GM12878 (cell line): Measurements from ENCODE around the gene TUB. TPM values are rescaled to one million over a fixed set of nuclear protein-coding genes. Genes with fewer than 3 reads are reported as not detected.

Source experiments
- ATAC-seq: fragments of 200-7000 bp; cut with Tn5 transposase; 3 replicates; pipeline ENCODE4 v1.9.1; 2020; ENCODE audit warnings: mild to moderate bottlenecking, moderate library complexity
- BruUV-seq: library from RNA; stranded (reverse); fragments of 400-500 nt; replicated peaks from 2 replicates; lab custom pipeline; 2021; lab: Mats Ljungman, UMichigan
- CTCF ChIA-PET: fragments of 300-600 bp; sonication (Branson Sonifier 250); formaldehyde crosslinking; extraction: SDS; loops from one replicate; lab custom pipeline; 2021; ENCODE audit warnings: inconsistent platforms; lab: Yijun Ruan, JAX
- POLR2A ChIA-PET: fragments of 350-600 bp; formaldehyde crosslinking; extraction: SDS; loops from one replicate; lab custom pipeline; 2021; ENCODE audit warnings: inconsistent platforms; lab: Charles Lee
- RAD21 ChIA-PET: fragments of 300-600 bp; sonication (Branson Sonifier 250); formaldehyde crosslinking; loops from one replicate; lab custom pipeline; 2023; ENCODE audit warnings: antibody characterized with exemption; ENCODE audit not compliant: unreplicated experiment; lab: Charles Lee
- SMC1A ChIA-PET: fragments of 300-600 bp; sonication (Branson Sonifier 250); formaldehyde crosslinking; loops from one replicate; lab custom pipeline; 2023; ENCODE audit not compliant: unreplicated experiment, uncharacterized antibody; lab: Charles Lee
- DNase-seq: peaks from one replicate; pipeline ENCODE4 v3.0.0-alpha.2; 2011; ENCODE audit warnings: low read depth, low spot score
- FAIRE-seq: peaks from 3 replicates; lab custom pipeline; 2011; peaks lifted over from hg19 to GRCh38; lab: Jason Lieb, UNC
- H2AFZ ChIP-seq: 2 replicates; pipeline ENCODE4 v1.6.0; 2011; ENCODE audit warnings: low read depth, low read length, control low read depth; ENCODE audit not compliant: control insufficient read depth
- H3K27ac ChIP-seq: 2 replicates; pipeline ENCODE4 v1.5.1; 2011; ENCODE audit warnings: control low read depth; ENCODE audit not compliant: control insufficient read depth, insufficient read depth
- H3K27me3 ChIP-seq, 2 experiments: replicated peaks in 1 of 2; 2 replicates each; pipeline versions ENCODE4 v1.6.0 to v1.6.1; 2011; ENCODE audit warnings: low read length in 1 of 2; ENCODE audit not compliant: control insufficient read depth in 2 of 2, insufficient read depth in 2 of 2
- H3K36me3 ChIP-seq, 2 experiments: 2 replicates each; pipeline ENCODE4 v1.5.1; 2011; ENCODE audit warnings: low read length in 1 of 2; ENCODE audit not compliant: control insufficient read depth in 2 of 2, insufficient read depth in 2 of 2
- H3K4me1 ChIP-seq: 2 replicates; pipeline ENCODE4 v1.6.1; 2011; ENCODE audit warnings: mild to moderate bottlenecking, low read length, moderate library complexity, mixed read lengths; ENCODE audit not compliant: control insufficient read depth, insufficient read depth
- H3K4me2 ChIP-seq: 2 replicates; pipeline ENCODE4 v1.6.0; 2011; ENCODE audit warnings: control low read depth; ENCODE audit not compliant: control insufficient read depth, insufficient read depth
- H3K4me3 ChIP-seq: fragments of 200-600 bp; sonication (generic); 2 replicates; pipeline ENCODE4 v1.5.1; 2016
- H3K79me2 ChIP-seq: 2 replicates; pipeline ENCODE4 v1.6.0; 2011; ENCODE audit warnings: low read length; ENCODE audit not compliant: control insufficient read depth, insufficient read depth
- H3K9ac ChIP-seq: 2 replicates; pipeline ENCODE4 v1.8.0; 2011; ENCODE audit warnings: low read length, control low read depth, mixed read lengths; ENCODE audit not compliant: control insufficient read depth, insufficient read depth
- H3K9me3 ChIP-seq: replicated peaks from 3 replicates; pipeline ENCODE4 v1.5.1; 2011; ENCODE audit warnings: mild to moderate bottlenecking, low read length; ENCODE audit not compliant: control insufficient read depth, insufficient read depth
- H4K20me1 ChIP-seq: 2 replicates; pipeline ENCODE4 v1.6.0; 2011; ENCODE audit not compliant: control insufficient read depth, insufficient read depth
- BACH1 ChIP-seq: fragments of 450-650 bp; IDR thresholded peaks from 2 replicates; pipeline ENCODE4 v1.6.1; 2017; ENCODE audit warnings: mild to moderate bottlenecking, borderline replicate concordance
- EED ChIP-seq: sonication (generic); IDR thresholded peaks from 2 replicates; pipeline ENCODE4 v1.6.1; 2016; ENCODE audit warnings: antibody characterized with exemption, low read depth
- FOXM1 ChIP-seq: IDR thresholded peaks from 2 replicates; pipeline ENCODE4 v1.6.1; 2012; ENCODE audit warnings: low read depth, mild to moderate bottlenecking, inconsistent platforms, low read length, moderate library complexity
- IRF4 ChIP-seq: IDR thresholded peaks from 2 replicates; pipeline ENCODE4 v1.6.1; 2011; ENCODE audit warnings: low read depth, low read length
- MXI1 ChIP-seq: fragments of 150-350 bp; IDR thresholded peaks from 2 replicates; pipeline ENCODE4 v1.6.1; 2011; ENCODE audit warnings: low read depth, mild to moderate bottlenecking, inconsistent platforms, low read length, improper control_type of control experiment
- MYB ChIP-seq: fragments of 150-350 bp; IDR thresholded peaks from 2 replicates; pipeline ENCODE4 v1.6.1; 2014; ENCODE audit warnings: mild to moderate bottlenecking, low read depth, low read length, borderline replicate concordance
- WGBS: methylation state at CpG from one replicate; pipeline ENCODE4 v1.1.6; 2016; ENCODE audit warnings: low lambda C conversion rate; ENCODE audit not compliant: insufficient replicate concordance, insufficient coverage; ENCODE audit errors: missing lambda C conversion rate; 5-methylcytosine and 5-hydroxymethylcytosine counted together
- in situ Hi-C: fragments of 300-500 bp; cut with MboI; formaldehyde crosslinking; loops from 9 replicates; pipeline ENCODE4 v1.14.3; 2018; ENCODE audit warnings: mixed read lengths
- intact Hi-C: fragments of 100-400 bp; cut with micrococcal nuclease; formaldehyde crosslinking; loops from one replicate; pipeline ENCODE4 v1.14.2; 2022; ENCODE audit not compliant: unreplicated experiment
- polyA plus RNA-seq, 11 experiments: library from polyadenylated mRNA; depleted of rRNA in 4 of 11; unstranded in 6 of 11; stranded (reverse) in 5 of 11; fragments of >200 nt; fragmentation: Nextera tagmentation in 4 of 11; fragmentation: Illumina TruSeq in 1 of 11; extraction: Ambion mirVana in 4 of 11; extraction: Trizol in 1 of 11; gene quantifications; 1 replicate in 1 of 11; 2 replicates in 10 of 11; pipeline versions ENCODE4 v1.2.1 to v1.2.3, GENCODE V29; 2011 to 2016; ENCODE audit warnings: inconsistent platforms in 2 of 11, missing spikeins in 2 of 11, low read depth in 1 of 11
- total RNA-seq, 4 experiments: library from RNA; depleted of rRNA in 3 of 4; stranded (reverse); fragments of >200 nt in 3 of 4; fragmentation: Illumina TruSeq in 1 of 4; extraction: Trizol in 1 of 4; gene quantifications; 2 replicates each; pipeline versions ENCODE4 v1.2.1 to v1.2.3, GENCODE V29; 2013 to 2021
- TF ChIP-seq, protein P1 (sequence below): fragments of 450-650 bp; formaldehyde crosslinking; IDR thresholded peaks from 2 replicates; pipeline ENCODE4 v1.5.0; 2022; ENCODE audit warnings: mild to moderate bottlenecking, missing genetic modification characterization
- TF ChIP-seq, protein P2 (sequence below): IDR thresholded peaks from 2 replicates; pipeline ENCODE4 v1.6.1; 2012; ENCODE audit warnings: low read depth, low read length, improper control_type of control experiment
- TF ChIP-seq, protein P3 (sequence below): IDR thresholded peaks from 2 replicates; pipeline ENCODE4 v1.6.1; 2011; ENCODE audit warnings: low read depth, low read length, improper control_type of control experiment, borderline replicate concordance
- TF ChIP-seq, protein P4 (sequence below): fragments of 450-650 bp; IDR thresholded peaks from 2 replicates; pipeline ENCODE4 v1.6.1; 2017; ENCODE audit warnings: borderline replicate concordance
- TF ChIP-seq, protein P5 (sequence below): fragments of 450-650 bp; formaldehyde crosslinking; IDR thresholded peaks from 2 replicates; pipeline ENCODE4 v1.4.0; 2020; ENCODE audit warnings: mild to moderate bottlenecking, moderate library complexity

Gene TUB
- total and polyA plus RNA-seq, 10 of the 15 experiments (the other 5 are each of a cell fraction or from before 2014, with no cell fraction given): 0.01 to 0.06 (median 0.03) TPM; not detected in 6

DNA sequence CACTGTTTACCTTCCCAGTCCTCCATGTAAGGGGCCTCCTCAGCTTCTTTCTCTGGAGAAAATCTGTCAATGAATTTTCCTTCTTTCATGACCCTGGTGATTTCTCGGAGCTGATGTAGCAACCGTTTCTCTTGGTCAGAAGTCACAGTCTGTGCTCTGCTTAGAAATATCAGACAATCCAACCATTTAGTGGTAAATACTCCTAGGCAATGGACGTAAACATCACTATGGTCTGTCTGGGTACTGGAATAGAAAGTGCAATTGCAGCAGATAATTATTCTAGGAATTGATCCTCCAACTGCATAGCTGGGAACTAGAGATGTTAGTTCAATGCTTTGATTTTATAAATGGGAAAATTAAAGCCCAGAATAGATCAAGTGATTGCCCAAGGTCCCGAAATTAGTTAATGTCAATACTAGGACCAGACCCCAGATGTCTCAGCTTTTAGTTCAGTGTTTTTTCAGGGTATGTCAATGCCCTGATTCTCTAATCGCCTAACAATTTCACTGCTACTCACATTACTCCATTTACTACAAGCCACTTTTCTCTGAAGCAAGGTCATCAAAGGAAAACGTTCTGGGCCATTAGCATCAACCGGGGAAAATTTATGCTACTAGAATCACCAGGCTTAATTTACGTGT lies 45.8 kb downstream of the TUB start (continued):
- TF ChIP-seq, protein P1, sequence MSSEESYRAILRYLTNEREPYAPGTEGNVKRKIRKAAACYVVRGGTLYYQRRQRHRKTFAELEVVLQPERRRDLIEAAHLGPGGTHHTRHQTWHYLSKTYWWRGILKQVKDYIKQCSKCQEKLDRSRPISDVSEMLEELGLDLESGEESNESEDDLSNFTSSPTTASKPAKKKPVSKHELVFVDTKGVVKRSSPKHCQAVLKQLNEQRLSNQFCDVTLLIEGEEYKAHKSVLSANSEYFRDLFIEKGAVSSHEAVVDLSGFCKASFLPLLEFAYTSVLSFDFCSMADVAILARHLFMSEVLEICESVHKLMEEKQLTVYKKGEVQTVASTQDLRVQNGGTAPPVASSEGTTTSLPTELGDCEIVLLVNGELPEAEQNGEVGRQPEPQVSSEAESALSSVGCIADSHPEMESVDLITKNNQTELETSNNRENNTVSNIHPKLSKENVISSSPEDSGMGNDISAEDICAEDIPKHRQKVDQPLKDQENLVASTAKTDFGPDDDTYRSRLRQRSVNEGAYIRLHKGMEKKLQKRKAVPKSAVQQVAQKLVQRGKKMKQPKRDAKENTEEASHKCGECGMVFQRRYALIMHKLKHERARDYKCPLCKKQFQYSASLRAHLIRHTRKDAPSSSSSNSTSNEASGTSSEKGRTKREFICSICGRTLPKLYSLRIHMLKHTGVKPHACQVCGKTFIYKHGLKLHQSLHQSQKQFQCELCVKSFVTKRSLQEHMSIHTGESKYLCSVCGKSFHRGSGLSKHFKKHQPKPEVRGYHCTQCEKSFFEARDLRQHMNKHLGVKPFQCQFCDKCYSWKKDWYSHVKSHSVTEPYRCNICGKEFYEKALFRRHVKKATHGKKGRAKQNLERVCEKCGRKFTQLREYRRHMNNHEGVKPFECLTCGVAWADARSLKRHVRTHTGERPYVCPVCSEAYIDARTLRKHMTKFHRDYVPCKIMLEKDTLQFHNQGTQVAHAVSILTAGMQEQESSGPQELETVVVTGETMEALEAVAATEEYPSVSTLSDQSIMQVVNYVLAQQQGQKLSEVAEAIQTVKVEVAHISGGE (CRISPR knock-in tag): no peak
- no peak for TF ChIP-seq IRF4
- no peak for TF ChIP-seq BACH1
- no peak for TF ChIP-seq MXI1
- TF ChIP-seq, protein P2, sequence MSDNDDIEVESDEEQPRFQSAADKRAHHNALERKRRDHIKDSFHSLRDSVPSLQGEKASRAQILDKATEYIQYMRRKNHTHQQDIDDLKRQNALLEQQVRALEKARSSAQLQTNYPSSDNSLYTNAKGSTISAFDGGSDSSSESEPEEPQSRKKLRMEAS: no peak

DNA sequence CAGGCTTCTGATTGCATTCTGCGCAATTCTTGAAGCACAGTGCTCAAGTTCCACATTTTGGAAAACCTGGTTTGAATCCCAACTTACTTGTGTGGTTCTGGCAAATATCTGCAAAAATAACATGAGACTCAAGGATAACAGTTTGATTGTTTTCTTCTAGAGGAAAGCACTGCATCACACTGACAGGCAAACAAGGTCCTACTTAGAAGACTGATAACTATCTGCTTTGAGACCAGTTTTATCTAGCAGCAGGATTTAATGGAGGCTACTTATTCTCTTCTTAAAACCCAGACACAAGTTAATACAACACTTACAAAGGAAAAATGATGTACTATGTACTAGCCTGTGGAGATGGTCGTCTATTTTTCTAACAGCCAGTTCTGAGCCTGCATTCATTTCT lies 46.4 kb downstream of the TUB start:
- FAIRE-seq (no peak), ATAC-seq (no peak), DNase-seq (no peak)
- H3K27ac ChIP-seq: no peak overlapping the region
- WGBS: 24% methylated on average over 2 of the region's 2 CpGs
- no peaks in the 10 kb centered on the region for H3K9me3 ChIP-seq
- ChIA-PET SMC1A (no interaction called here), POLR2A (no interaction called here), CTCF (interaction anchor here (0.5 to 1.2 kb wide), 2 partner anchors 28 to 575 kb away, joined by 3 read pairs; no protein-coding TSS in a partner anchor)
- no peaks in the 10 kb centered on the region for H4K20me1 ChIP-seq
- no peaks in the 10 kb centered on the region for H3K27me3 ChIP-seq
- no peak overlapping the region for H2AFZ ChIP-seq
- no TSS peak for BruUV-seq
- no peaks in the 10 kb centered on the region; a peak in 1 of 4 replicates for H3K36me3 ChIP-seq
- H3K4me3 ChIP-seq: no peak overlapping the region
- no peak overlapping the region for H3K4me2 ChIP-seq
- in situ Hi-C loops (no loop called here), intact Hi-C loops (no loop called here)
- no peaks in the 10 kb centered on the region for H3K79me2 ChIP-seq
- TF ChIP-seq, protein P3, sequence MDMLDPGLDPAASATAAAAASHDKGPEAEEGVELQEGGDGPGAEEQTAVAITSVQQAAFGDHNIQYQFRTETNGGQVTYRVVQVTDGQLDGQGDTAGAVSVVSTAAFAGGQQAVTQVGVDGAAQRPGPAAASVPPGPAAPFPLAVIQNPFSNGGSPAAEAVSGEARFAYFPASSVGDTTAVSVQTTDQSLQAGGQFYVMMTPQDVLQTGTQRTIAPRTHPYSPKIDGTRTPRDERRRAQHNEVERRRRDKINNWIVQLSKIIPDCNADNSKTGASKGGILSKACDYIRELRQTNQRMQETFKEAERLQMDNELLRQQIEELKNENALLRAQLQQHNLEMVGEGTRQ: no peak
- TF ChIP-seq, protein P4, sequence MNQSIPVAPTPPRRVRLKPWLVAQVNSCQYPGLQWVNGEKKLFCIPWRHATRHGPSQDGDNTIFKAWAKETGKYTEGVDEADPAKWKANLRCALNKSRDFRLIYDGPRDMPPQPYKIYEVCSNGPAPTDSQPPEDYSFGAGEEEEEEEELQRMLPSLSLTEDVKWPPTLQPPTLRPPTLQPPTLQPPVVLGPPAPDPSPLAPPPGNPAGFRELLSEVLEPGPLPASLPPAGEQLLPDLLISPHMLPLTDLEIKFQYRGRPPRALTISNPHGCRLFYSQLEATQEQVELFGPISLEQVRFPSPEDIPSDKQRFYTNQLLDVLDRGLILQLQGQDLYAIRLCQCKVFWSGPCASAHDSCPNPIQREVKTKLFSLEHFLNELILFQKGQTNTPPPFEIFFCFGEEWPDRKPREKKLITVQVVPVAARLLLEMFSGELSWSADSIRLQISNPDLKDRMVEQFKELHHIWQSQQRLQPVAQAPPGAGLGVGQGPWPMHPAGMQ: no peak
- TF ChIP-seq MYB (no peak), FOXM1 (no peak), EED (no peak)
- TF ChIP-seq, protein P5, sequence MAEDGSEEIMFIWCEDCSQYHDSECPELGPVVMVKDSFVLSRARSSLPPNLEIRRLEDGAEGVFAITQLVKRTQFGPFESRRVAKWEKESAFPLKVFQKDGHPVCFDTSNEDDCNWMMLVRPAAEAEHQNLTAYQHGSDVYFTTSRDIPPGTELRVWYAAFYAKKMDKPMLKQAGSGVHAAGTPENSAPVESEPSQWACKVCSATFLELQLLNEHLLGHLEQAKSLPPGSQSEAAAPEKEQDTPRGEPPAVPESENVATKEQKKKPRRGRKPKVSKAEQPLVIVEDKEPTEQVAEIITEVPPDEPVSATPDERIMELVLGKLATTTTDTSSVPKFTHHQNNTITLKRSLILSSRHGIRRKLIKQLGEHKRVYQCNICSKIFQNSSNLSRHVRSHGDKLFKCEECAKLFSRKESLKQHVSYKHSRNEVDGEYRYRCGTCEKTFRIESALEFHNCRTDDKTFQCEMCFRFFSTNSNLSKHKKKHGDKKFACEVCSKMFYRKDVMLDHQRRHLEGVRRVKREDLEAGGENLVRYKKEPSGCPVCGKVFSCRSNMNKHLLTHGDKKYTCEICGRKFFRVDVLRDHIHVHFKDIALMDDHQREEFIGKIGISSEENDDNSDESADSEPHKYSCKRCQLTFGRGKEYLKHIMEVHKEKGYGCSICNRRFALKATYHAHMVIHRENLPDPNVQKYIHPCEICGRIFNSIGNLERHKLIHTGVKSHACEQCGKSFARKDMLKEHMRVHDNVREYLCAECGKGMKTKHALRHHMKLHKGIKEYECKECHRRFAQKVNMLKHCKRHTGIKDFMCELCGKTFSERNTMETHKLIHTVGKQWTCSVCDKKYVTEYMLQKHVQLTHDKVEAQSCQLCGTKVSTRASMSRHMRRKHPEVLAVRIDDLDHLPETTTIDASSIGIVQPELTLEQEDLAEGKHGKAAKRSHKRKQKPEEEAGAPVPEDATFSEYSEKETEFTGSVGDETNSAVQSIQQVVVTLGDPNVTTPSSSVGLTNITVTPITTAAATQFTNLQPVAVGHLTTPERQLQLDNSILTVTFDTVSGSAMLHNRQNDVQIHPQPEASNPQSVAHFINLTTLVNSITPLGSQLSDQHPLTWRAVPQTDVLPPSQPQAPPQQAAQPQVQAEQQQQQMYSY: no peak
- TF ChIP-seq, all 136 proteins: peak for 0
- no peak overlapping the region for H3K9ac ChIP-seq
- H3K4me1 ChIP-seq: no peaks in the 10 kb centered on the region
- RAD21 ChIA-PET: no interaction called here
